Measurements from ENCODE around the gene GATA3.
A peak's percentile ranks its signal among the peaks of the same experiment; 100 is the strongest.

The GATA3 gene

GRCh38 chr10:8058274-8059111 lies 4.0 kb downstream of the GATA3 start:
- H3K4me1 ChIP-seq (ENCODE audit: control insufficient read depth, insufficient read depth, low read length) = peaks cover 15% of the 10 kb centered on the region
- H3K36me3 ChIP-seq (ENCODE audit: control insufficient read depth, insufficient read depth, low read length) = no peaks in the 10 kb centered on the region
- DNase-seq (ENCODE audit: low read depth, low spot score) = no peak
- peaks cover 74% of the 10 kb centered on the region for H3K27me3 ChIP-seq (ENCODE audit: control insufficient read depth, insufficient read depth, low read length)
- no peak overlapping the region for H3K27ac ChIP-seq (ENCODE audit: low read length)
- WGBS (ENCODE audit: insufficient coverage, insufficient read length) = no CpG with 5 or more reads among the region's 45 CpGs
- no peaks in the 10 kb centered on the region for H3K9me3 ChIP-seq (ENCODE audit: control insufficient read depth, insufficient read depth, low read length)
- no peak overlapping the region for H3K4me3 ChIP-seq (ENCODE audit: low read length)

GRCh38 chr10:8059191-8059936 lies 4.9 kb downstream of the GATA3 start:
- no peaks in the 10 kb centered on the region for H3K9me3 ChIP-seq (ENCODE audit: control insufficient read depth, insufficient read depth, low read length)
- no CpG with 5 or more reads among the region's 16 CpGs for WGBS (ENCODE audit: insufficient coverage, insufficient read length)
- H3K4me3 ChIP-seq (ENCODE audit: low read length) = no peak overlapping the region
- no peaks in the 10 kb centered on the region for H3K36me3 ChIP-seq (ENCODE audit: control insufficient read depth, insufficient read depth, low read length)
- peaks cover 17% of the 10 kb centered on the region for H3K4me1 ChIP-seq (ENCODE audit: control insufficient read depth, insufficient read depth, low read length)
- no peak for DNase-seq (ENCODE audit: low read depth, low spot score)
- no peak overlapping the region for H3K27ac ChIP-seq (ENCODE audit: low read length)
- H3K27me3 ChIP-seq (ENCODE audit: control insufficient read depth, insufficient read depth, low read length) = peaks cover 73% of the 10 kb centered on the region

GRCh38 chr10:8060010-8060703 lies 5.7 kb downstream of the GATA3 start:
- H3K4me1 ChIP-seq (ENCODE audit: control insufficient read depth, insufficient read depth, low read length) = peaks cover 17% of the 10 kb centered on the region
- no CpG with 5 or more reads among the region's 15 CpGs for WGBS (ENCODE audit: insufficient coverage, insufficient read length)
- no peaks in the 10 kb centered on the region for H3K9me3 ChIP-seq (ENCODE audit: control insufficient read depth, insufficient read depth, low read length)
- DNase-seq (ENCODE audit: low read depth, low spot score) = no peak
- H3K27me3 ChIP-seq (ENCODE audit: control insufficient read depth, insufficient read depth, low read length) = peaks cover 68% of the 10 kb centered on the region
- H3K36me3 ChIP-seq (ENCODE audit: control insufficient read depth, insufficient read depth, low read length) = no peaks in the 10 kb centered on the region
- H3K4me3 ChIP-seq (ENCODE audit: low read length) = no peak overlapping the region
- no peak overlapping the region for H3K27ac ChIP-seq (ENCODE audit: low read length)

GRCh38 chr10:8060704-8061121 lies 6.2 kb downstream of the GATA3 start:
- WGBS (ENCODE audit: insufficient coverage, insufficient read length) = no CpG with 5 or more reads among the region's 10 CpGs
- no peak for DNase-seq (ENCODE audit: low read depth, low spot score)
- no peak overlapping the region for H3K27ac ChIP-seq (ENCODE audit: low read length)
- H3K36me3 ChIP-seq (ENCODE audit: control insufficient read depth, insufficient read depth, low read length) = no peaks in the 10 kb centered on the region
- H3K4me1 ChIP-seq (ENCODE audit: control insufficient read depth, insufficient read depth, low read length) = peaks cover 15% of the 10 kb centered on the region
- no peaks in the 10 kb centered on the region for H3K9me3 ChIP-seq (ENCODE audit: control insufficient read depth, insufficient read depth, low read length)
- no peak overlapping the region for H3K4me3 ChIP-seq (ENCODE audit: low read length)
- H3K27me3 ChIP-seq (ENCODE audit: control insufficient read depth, insufficient read depth, low read length) = peaks cover 64% of the 10 kb centered on the region

GRCh38 chr10:8061274-8062211 lies 7.1 kb downstream of the GATA3 start:
- Histone ChIP-seq H3K4me3 (ENCODE audit: low read length) (no peak overlapping the region), H3K36me3 (ENCODE audit: control insufficient read depth, insufficient read depth, low read length) (no peaks in the 10 kb centered on the region), H3K4me1 (ENCODE audit: control insufficient read depth, insufficient read depth, low read length) (peaks cover 15% of the 10 kb centered on the region), H3K27ac (ENCODE audit: low read length) (no peak overlapping the region), H3K27me3 (ENCODE audit: control insufficient read depth, insufficient read depth, low read length) (peaks cover 60% of the 10 kb centered on the region), H3K9me3 (ENCODE audit: control insufficient read depth, insufficient read depth, low read length) (no peaks in the 10 kb centered on the region)
- no peak for DNase-seq (ENCODE audit: low read depth, low spot score)
- no CpG with 5 or more reads among the region's 17 CpGs for WGBS (ENCODE audit: insufficient coverage, insufficient read length)

- H3K27ac ChIP-seq (ENCODE audit: low read length) = no peak overlapping the region
- H3K9me3 ChIP-seq (ENCODE audit: control insufficient read depth, insufficient read depth, low read length) = no peaks in the 10 kb centered on the region
- WGBS (ENCODE audit: insufficient coverage, insufficient read length) = no CpG with 5 or more reads among the region's 15 CpGs
- DNase-seq (ENCODE audit: low read depth, low spot score) = no peak
- peaks cover 42% of the 10 kb centered on the region for H3K27me3 ChIP-seq (ENCODE audit: control insufficient read depth, insufficient read depth, low read length)
- H3K4me1 ChIP-seq (ENCODE audit: control insufficient read depth, insufficient read depth, low read length) = peaks cover 15% of the 10 kb centered on the region
- no peaks in the 10 kb centered on the region for H3K36me3 ChIP-seq (ENCODE audit: control insufficient read depth, insufficient read depth, low read length)
- H3K4me3 ChIP-seq (ENCODE audit: low read length) = no peak overlapping the region
Measured at GRCh38 chr10:8063128-8063908, 8.8 kb downstream of the GATA3 start.

GRCh38 chr10:8063935-8064334 lies 9.4 kb downstream of the GATA3 start:
- DNase-seq (ENCODE audit: low read depth, low spot score) = no peak
- H3K27me3 ChIP-seq (ENCODE audit: control insufficient read depth, insufficient read depth, low read length) = peaks cover 36% of the 10 kb centered on the region
- 0 out of 2 replicates have a peak overlapping the region, but pooled peaks have one; percentile 22 for H3K4me3 ChIP-seq (ENCODE audit: low read length)
- H3K27ac ChIP-seq (ENCODE audit: low read length) = no peak overlapping the region
- H3K4me1 ChIP-seq (ENCODE audit: control insufficient read depth, insufficient read depth, low read length) = peaks cover 15% of the 10 kb centered on the region
- no peaks in the 10 kb centered on the region for H3K9me3 ChIP-seq (ENCODE audit: control insufficient read depth, insufficient read depth, low read length)
- no peaks in the 10 kb centered on the region for H3K36me3 ChIP-seq (ENCODE audit: control insufficient read depth, insufficient read depth, low read length)
- no CpG with 5 or more reads among the region's 13 CpGs for WGBS (ENCODE audit: insufficient coverage, insufficient read length)

GRCh38 chr10:8064436-8064835 lies 9.9 kb downstream of the GATA3 start:
- Histone ChIP-seq H3K27ac (ENCODE audit: low read length) (no peak overlapping the region), H3K27me3 (ENCODE audit: control insufficient read depth, insufficient read depth, low read length) (peaks cover 31% of the 10 kb centered on the region), H3K9me3 (ENCODE audit: control insufficient read depth, insufficient read depth, low read length) (no peaks in the 10 kb centered on the region), H3K4me1 (ENCODE audit: control insufficient read depth, insufficient read depth, low read length) (peaks cover 14% of the 10 kb centered on the region), H3K4me3 (ENCODE audit: low read length) (no peak overlapping the region), H3K36me3 (ENCODE audit: control insufficient read depth, insufficient read depth, low read length) (no peaks in the 10 kb centered on the region)
- no peak for DNase-seq (ENCODE audit: low read depth, low spot score)
- no CpG with 5 or more reads among the region's 5 CpGs for WGBS (ENCODE audit: insufficient coverage, insufficient read length)

- no CpG with 5 or more reads among the region's 2 CpGs for WGBS (ENCODE audit: insufficient coverage, insufficient read length)
- DNase-seq (ENCODE audit: low read depth, low spot score) = no peak
- Histone ChIP-seq H3K27ac (ENCODE audit: low read length) (no peak overlapping the region), H3K4me1 (ENCODE audit: control insufficient read depth, insufficient read depth, low read length) (peaks cover 12% of the 10 kb centered on the region), H3K27me3 (ENCODE audit: control insufficient read depth, insufficient read depth, low read length) (peaks cover 19% of the 10 kb centered on the region; the same call in 1 of the 2 replicates), H3K4me3 (ENCODE audit: low read length) (no peak overlapping the region), H3K9me3 (ENCODE audit: control insufficient read depth, insufficient read depth, low read length) (no peaks in the 10 kb centered on the region), H3K36me3 (ENCODE audit: control insufficient read depth, insufficient read depth, low read length) (no peaks in the 10 kb centered on the region)
Measured at GRCh38 chr10:8065651-8066050, 11.2 kb downstream of the GATA3 start.
